ENCODE results near the gene CDC37. TPM values are rescaled to one million over a fixed set of nuclear protein-coding genes. Genes with fewer than 3 reads are reported as not detected.
"Not testable (repeated sequence)": the region's sequence is repeated elsewhere in the genome, so short reads cannot be mapped to it uniquely, and the experiment has no call there.

CDC37 gene
- total RNA-seq, 1 donor from 2014 or later = 86.5 TPM

DNA sequence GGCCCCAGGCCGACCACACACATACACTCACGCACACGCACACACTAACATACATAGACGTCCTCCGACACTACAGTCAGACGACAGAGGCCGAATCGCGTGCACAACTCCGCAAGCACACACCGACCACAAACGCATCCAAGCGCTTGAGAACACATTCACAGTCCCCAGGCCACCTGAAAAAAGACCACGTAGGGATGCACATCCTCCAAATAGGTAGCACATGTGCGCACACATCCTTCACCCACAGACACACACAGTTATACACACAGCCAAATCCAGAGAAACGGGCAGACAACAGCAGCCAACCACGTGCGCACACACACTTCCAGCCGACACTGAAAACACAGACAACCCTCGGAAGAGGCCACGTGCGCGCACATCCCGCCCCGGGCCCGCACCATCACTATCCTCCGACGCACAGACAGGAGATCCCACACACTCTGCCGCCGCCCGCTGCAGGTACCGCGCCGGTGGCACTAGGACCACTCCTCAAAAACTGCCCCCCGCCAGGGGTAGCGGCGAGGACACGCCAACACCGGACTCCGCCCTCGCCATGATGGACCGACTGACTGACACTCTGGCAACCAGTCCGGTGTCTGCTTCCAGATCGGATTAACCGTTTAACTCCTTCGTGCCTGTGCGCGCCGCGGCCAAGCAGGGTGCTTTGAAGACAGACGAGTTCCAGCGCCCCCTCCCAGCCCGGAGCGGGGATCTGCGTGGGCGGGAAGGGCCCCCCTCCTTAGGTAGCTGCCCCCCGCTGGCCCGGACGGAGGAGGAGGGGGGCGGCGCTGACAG, 16.5 kb upstream of the CDC37 start:
- no peak for ATAC-seq

DNA sequence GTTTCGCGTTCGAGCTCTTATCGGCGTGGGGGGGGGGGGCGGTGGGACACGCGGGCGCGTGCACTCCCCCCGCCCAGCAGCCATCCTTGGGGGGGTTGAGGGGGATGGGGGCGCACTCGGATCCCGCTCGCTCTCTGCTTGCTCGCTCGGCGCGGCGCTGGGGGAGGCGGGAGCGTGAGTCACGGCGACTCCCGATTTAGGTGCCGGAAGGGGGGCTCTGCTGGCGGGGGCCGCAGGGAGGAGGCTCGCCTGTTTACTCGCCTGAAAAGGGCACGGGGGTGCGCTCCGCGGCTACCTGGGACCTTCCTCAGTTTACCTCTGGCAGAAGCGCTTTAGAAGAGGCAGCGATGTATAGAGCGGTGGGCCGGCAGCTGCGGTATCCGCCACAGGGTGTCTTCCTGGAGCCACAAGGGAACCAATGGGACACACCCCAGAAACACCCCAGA, 15.9 kb upstream of the CDC37 start:
- no peak for ATAC-seq

DNA sequence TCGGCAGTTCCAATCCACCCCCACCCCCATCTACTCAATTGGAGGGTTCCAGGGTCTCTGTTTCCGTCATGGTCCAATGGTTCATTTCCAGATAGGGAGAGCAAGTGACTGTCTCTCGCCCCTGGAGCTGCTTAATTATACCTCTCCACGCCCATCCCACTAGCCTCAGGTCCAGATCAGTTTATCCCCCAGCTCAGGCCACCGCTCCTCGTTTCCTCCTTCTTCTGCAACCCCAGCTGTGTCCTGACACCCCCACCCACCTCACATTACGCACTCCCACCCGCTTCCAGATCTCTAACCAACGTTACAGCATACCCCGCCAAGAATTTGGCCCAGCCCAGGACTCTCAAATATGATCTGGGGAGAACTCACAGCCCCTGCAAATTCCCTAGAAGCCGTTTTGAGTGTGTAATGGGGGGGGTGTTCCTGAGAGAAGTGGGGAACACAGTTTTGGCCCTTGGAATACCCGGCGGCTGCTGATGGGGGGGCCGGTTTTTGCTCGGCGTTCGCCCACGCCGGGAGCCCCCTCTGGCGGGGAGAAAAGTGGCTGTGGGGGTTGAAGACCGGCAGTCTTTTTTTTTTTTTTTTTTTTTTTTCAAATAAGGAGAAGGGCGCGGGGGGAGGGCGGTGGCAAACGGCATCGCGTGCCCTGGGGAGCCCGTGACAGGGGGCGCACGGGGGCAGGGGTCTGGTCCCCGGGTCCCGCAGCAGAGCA, 15.3 kb upstream of the CDC37 start:
- no peak for ATAC-seq

DNA sequence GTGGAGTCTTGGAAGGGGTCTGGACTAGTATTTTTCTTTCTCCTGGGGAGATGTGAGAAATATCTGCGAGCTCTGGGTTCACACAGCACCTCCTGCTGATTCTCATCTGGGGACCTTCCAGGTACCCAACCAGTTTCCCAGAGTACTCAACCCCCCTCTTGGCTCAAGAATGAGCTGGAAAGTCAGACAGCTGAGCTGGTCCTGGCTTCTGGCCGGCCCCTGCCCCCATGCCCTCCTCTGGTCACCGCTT, 14.8 kb upstream of the CDC37 start:
- no peak for ATAC-seq

DNA sequence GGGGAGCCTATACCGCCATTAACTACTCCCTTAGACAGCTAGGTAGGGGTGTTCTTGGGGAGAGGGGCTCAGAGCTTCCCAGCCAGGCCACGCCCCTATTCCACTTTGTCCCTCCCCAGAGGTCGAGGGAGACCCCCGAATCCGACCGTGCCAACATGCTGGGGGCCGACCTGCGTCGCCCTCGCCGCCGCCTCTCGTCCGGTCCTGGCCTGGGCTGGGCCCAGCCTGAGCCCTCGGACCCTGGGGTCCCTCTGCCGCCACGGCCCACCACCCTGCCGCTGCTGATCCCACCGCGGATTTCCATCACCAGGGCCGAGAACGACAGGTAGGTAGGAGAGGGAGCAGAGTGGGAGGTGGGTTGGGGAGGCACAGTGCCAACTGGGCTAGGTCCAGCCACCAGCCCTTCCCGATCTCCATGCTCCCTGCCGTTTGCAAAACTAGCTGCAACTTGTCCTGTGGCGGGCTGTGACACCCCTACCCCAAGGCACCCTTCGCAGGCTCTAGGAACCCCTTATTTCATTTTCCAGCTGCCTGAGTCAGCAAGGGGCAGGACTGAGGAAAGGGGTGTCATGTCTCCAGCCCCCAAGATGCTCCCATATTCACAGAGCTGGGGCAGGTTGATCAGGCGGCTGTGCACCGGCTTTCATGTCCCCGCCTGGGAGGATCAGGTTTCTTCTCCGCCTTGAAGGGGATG, 14.3 kb upstream of the CDC37 start:
- peak; percentile 4 for ATAC-seq

DNA sequence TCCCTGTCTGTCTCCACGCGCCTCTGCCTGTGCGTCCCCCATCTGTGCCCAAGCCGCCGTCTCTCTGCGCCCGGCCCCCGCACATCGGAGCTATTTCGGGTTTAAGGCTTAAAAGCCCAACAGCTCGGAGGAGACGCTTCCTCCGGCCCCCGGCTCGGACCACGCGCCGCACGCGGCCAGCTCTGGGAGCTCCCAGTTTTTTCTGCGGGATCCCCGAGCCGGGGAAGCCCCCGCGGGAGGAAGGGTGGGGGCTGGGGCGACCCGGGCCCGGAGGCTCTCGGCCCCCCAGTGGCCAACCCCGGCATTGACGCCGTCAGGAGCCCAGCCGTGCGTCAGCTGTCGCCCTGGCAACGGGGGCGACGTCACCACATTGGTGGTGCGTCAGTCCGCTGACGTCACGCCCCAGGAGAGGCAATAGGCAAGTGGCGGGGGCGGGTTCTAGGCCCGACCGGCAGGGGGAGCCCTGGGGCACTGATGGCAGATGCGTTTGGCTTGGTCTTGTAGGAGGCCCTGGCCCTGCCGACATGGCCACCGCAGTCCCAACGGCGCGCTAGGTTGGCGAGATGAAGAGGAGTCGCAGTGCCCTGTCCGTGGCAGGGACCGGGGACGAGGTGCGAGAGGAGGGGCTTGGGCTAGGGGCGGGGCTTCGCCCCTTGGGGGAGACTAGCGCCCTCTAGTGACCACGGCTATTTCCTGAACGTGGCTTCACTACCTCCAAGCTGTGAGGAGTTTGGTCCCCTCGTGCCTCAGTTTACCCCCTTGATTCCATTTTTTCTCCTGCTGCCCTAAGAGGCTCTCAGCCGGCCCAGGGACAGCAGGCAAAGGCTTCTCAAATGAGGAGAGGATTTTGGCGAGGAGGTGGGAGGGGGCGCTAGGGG, 13.3 kb upstream of the CDC37 start:
- ATAC-seq = peak; percentile 77

DNA sequence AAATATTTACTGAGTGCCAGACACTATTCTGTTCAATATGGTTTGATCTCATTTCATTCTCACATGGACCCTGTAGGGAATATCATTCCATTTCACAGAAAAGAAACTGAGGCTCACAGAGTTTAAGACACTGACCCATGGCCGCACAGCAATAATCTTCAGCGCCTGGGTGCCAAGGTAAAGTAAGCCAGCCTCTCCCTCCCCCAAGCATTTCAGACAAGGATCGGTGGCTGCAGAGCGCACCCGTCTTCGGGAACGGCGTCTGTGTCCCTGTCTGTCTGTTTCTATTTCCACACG, 12.7 kb upstream of the CDC37 start:
- ATAC-seq = no peak

DNA sequence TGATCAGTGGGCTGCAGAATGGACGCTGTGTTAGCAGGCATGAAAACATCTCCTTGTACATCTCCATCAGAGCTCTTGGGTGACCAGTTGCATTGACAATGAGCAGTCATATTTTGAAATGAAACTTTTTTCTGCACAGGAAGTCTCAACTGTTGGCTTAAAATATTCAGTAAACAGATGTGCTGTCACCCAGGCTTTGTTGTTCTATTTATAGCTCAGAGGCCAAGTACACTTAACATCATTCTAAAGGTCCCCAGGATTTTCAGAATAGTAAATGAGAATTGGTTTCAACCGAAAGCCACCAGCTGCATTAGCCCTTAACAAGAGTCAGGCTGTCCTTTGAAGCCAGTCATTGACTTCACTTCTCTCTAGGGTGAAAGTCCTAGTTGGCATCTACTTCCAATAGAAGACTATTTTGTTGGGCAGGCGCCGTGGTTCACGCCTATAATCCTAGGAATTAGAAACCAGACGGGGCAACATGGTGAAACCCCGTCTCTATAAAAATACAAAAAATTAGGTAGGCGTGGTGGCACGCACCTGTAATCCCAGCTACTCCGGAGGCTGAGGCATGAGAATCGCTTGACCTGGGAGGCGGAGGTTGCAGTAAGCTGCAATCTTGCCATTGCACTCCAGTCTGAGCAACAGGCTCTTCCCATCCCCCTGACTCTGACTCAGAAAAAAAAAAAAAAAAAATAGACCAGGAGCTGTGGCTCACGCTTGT, 9.1 kb upstream of the CDC37 start:
- ATAC-seq = no peak

DNA sequence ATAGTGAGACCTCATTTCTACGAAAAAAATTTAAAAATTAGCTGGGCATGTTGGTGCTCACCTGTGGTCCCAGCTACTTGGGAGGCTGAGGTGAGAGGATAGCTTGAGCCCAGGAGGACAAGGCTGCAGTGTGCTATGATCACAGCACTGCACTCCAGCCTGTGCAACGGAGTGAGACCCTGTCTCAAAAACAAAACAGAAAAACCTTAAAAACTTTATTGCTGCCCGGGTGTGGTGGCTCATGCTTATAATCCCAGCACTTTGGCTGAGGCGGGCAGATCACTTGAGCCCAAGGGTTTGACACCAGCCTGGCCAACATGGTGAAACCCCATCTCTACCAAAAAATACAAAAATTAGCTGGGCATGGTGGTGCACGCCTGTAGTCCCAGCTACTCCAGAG, 7.9 kb upstream of the CDC37 start:
- ATAC-seq = not testable (repeated sequence)

DNA sequence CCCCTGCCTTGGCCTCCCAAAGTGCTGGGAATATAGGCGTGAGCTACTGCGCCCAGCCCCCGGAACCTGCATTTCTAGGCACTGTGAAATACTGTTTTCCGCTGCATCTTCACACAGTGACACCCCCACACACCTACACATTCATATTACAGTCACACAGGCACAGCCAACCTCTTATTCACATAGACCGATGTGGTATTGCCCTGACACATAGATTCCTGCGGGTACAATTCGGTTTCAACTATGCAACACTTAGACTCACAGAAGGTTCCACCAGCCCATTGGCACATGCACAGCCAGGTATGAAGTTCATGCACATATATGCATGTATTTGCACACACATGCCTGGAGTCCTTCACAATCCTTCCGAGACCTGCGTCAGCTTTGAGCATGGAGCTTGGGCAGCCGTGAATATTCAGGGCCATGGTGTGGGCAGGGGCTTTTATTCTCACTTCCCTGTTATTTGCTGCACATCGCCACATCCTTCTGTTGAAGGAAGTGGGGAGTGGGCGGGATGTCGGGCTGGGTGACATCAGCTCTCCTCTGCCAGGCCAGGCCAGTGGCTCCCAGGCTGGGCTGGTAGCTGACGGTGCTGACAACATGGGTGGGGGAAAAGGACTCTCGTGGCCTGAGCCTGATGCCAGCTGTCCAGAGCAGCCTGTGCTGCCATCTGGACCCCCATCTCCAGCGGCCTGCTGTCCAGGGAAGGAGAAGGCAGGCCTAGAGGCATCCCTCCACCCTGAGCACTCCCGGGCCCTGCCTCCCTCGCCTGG, 5.4 kb upstream of the CDC37 start:
- ATAC-seq = peak; percentile 29

DNA sequence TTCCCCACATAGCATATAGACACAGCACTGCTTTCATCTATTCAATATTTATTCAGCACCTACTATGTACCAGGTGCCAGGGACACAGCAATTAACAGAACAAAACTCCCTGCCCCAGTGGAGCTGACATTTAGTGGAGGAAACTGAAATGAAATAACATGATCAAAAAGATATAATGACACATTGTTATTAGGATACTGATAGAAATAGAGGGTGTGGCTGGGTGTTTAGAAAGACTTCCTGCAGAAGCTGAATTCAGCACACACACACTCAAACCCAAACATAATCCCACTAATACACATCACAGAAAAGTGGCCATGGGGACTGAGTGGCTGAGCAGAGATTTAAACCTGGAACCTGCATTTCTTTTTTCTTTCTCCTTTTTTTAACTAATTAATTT, 3.8 kb upstream of the CDC37 start:
- ATAC-seq = no peak

DNA sequence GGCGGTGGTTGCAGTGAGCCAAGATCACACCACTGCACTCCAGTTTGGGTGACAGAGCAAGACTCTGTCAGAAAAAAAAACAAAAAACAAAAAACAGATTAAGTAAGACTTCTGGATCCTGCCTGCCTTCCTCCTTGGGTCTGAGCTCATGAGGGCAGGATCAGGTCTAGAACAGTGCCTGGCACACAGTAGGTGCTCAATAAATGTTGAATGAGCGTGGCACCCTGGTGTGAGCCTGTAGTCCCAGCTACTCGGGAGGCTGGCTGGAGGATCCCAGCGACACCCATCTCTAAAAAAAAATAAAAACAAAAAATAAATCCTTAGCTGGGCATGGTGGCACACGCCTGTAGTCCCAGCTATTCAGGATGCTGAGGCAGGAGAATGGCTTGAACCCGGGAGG, 2.8 kb upstream of the CDC37 start:
- no peak for ATAC-seq

DNA sequence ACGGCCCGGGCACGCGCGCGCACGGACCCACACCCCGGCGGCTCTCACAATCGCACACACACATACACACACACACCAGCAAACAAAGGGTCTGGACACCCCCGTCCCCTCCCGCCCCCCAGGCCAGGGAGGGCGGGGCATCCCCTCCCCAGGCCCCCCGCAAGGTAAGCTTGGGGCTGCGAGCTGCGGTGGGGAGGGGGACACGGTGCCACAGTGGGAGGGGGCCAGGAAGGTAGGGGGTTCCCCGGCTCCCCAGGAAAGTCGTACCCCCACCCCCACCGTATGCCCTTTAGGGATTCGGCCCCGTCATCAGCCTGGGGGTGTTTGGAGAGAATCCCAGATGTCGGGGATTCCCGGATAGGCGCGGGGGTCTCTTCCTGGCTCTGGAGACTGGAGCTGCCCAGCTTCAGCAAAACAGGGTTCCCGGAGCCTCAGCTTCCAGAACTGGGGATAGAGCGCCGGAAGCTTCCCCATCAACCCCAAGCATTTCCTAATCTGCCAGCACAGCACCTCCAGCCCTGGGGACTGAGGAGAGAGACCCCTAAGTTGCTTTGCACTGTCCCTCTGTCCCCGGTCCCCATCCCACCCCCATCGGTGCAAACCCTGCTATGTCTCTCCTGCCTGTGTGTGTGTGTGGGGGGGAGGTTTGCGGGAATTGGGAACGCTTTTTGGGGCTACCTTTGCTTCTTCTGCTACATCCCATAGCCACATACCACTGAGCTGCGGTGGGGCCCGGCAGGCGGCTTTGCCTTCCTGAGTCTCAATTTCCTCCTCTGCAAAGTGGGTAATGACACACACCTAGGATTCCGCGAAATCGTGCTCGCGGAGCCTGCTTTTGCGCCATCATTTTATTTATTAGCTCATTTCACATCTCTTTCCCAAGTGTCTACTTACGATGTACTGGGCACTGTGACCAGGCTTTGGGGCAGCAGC, 1.8 kb upstream of the CDC37 start:
- peak; percentile 0 for ATAC-seq

DNA sequence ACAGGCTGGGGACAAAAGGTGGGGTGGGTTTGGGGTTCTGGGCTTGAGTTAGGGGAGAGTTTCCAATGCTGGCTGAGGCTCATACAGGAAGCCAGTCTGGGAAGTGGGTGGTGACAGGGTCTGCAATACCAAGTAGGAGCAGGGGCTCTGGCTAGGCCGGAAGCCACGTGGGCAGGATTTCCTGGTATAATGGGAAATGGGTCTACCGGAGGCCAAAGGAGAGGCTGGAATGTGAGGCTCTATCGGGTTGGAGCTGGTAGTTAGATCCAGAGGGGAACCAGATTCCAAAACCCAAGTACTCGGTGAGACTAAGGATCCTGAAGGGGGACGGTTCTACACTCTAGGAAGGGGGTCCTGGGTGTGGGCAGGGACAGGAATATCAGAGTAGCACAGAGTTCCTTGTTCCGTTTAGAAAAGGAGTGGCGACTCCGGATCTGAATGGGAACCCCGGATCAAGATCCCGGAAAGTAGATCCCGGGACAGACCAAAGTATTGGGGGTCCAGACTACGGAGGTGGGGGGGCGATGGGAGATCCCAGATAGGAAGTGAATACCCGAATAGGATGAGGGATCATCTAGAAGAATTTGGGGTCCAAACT, 802 bp downstream of the CDC37 start:
- ATAC-seq = no peak

DNA sequence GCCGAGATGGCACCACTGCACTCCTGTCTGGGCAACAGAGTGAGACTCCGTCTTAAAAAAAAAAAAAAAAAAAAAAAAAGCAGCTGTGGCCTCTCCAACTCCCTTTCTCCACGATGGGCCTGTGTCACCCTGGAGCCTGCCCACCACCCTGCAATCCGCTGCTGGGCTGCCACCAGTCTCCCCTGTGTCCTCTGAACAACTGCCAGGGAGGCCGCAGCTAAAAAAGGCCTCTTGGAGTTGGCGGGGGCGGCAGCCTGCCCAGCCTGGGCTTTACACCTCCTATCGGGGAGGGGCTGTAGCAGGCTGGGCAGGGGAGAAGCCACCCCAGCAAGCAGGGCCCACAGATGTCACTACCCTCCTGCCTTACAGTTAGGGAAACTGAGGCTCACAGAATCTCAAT, 3.5 kb downstream of the CDC37 start:
- no peak for ATAC-seq

DNA sequence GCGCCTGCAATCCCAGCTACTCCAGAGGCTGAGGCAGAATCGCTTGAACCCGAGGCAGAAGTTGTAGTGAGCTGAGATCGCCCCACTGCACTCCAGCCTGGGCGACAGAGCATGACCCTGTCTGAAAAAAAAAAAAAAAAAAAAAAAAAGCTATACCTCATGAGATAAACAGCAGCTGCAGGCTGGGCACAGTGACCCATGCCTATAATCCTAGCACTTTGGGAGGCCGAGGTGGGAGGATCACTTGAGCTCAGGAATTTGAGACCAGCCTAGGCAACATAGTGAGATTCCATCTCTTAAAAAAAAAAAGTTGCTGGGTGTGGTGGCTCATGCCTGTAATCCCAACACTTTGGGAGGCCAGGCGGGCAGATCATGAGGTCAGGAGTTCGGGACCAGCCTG, 4.0 kb downstream of the CDC37 start:
- ATAC-seq = not testable (repeated sequence)

DNA sequence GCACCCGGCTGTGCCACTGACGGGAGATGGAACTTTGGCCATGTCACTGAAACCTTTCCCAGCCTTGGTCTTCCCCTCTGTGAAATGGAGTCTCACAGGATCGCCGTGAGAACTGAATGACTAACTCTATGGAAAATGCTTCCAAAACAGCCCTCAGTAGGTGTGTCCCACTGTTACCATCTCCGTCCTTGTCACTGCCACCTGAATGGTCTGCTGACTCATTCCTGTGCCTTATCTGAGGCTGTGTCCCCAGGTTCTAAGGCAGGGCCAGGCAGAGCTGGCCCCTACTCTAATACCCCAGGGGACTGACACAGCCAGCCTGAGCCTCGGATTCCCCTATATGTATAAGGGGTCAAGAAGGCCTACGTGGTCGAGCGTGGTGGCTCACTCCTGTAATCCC, 4.5 kb downstream of the CDC37 start:
- no peak for ATAC-seq

DNA sequence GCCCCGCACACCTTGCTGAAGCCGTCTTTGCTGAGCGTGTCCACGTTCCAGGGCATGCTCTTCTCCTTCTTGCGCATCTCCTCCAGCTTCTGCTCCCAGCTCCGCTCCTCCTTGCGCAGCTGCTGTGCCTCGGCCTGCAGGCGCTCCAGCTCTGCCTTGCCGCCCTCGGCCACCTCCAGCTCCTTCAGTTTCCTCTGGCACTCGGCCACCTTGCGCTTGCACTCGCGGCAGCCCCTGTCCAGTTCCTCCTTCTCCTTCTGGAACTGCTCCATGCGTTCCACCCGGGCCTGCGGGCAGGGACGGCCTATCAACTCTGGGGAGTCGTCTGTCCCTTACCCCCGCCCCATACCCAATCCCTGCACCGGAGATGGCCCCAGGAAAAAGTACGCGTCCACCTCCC, 7.4 kb downstream of the CDC37 start:
- no peak for ATAC-seq

DNA sequence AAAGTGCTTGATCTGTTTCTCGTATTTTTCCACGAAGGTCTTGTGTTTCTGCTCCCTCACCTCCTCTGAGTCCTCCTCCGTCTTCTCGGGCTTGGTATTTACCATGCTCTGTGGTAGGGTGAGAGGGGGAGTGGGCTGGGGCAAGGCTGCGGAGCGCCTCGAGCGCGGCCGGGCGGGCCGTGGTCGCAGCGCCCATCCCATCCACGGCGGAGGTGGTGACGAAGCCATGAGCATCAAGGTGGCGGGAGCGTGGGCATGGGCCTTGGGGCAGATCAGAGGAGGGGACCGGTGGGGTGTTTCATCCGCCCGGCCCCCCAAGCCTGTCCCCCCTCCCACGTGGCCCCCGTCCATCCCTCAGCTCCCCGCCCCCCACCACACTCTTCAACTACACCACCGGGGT, 7.9 kb downstream of the CDC37 start:
- no peak for ATAC-seq

DNA sequence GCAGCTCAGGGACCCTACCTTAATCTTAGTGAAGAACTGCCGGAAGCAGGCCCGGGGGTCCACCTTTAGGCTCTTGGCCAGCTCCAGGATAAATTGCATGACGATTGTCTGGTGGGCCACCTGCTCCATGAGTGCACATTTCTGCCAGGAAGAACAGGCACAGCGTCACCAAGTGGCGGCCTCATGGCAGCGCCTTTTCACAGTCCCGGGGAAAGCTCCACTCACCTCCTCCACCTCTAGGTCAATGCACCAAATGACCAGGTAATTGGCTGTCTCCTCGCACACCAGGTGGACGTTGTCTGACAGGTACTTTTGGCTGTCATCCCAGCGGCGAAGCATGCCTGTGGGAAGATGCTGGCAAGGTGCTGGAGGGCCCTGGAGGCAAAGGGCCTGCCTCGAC, 8.3 kb downstream of the CDC37 start:
- no peak for ATAC-seq
